Measurements from ENCODE around the gene HINT1.

GRCh38 chr5:131200560-131200959 is 35.5 kb upstream of the HINT1 start:
- TF ChIP-seq SMARCE1 (IDR thresholded peaks at IDR 0.05) (no peak), PHF21A (IDR thresholded peaks at IDR 0.05; ENCODE audit: borderline replicate concordance, low read depth) (no peak), KDM5B (IDR thresholded peaks at IDR 0.05; ENCODE audit: insufficient replicate concordance, low read depth, low read length) (no peak), NFATC3 (IDR thresholded peaks at IDR 0.05) (no peak), CTCF (IDR thresholded peaks at IDR 0.05 in 2 of 3, conservative IDR thresholded peaks at IDR 0.05 in 1 of 3; ENCODE audit: insufficient read depth in 2 of 3, low read depth in 1 of 3, low read length in 3 of 3) (no peak), POLR2A (conservative IDR thresholded peaks at IDR 0.05) (no peak), EZH2 (IDR thresholded peaks at IDR 0.05; ENCODE audit: borderline replicate concordance, low read depth, low read length) (no peak), BMI1 (IDR thresholded peaks at IDR 0.05; ENCODE audit: low read length) (no peak)

Measured in K562 (cell line).